Activated CD8-positive, alpha-beta T cell treated with anti-CD3 and anti-CD28 coated beads, Interleukin-2, amount 10 ng/mL, durations not matched to agents 7 days and 5 days (primary cell): ENCODE data around the gene NDST4. TPM values are rescaled to one million over a fixed set of nuclear protein-coding genes. Genes with fewer than 3 reads are reported as not detected.

Experiments
- ATAC-seq: fragments of 150-1000 bp; cut with Tn5 transposase; one replicate; pipeline ENCODE4 v1.10.0; 2021; ENCODE audit warnings: moderate library complexity
- CTCF ChIA-PET: fragments of 350-600 bp; sonication (Branson Sonifier 250); formaldehyde crosslinking; loops from one replicate; lab custom pipeline; 2021; ENCODE audit warnings: antibody characterized with exemption; lab: Charles Lee
- POLR2A ChIA-PET: fragments of 350-600 bp; sonication (Branson Sonifier 250); formaldehyde crosslinking; loops from one replicate; lab custom pipeline; 2021; ENCODE audit warnings: antibody characterized with exemption; lab: Charles Lee
- DNase-seq: peaks from one replicate; pipeline ENCODE4 v3.0.0-alpha.2; 2020
- H3K27ac Mint-ChIP-seq: one replicate; pipeline ENCODE4 v1.8.0; 2021; ENCODE audit warnings: mild to moderate bottlenecking, mixed read lengths
- H3K27me3 Mint-ChIP-seq: one replicate; pipeline ENCODE4 v1.8.0; 2021; ENCODE audit warnings: low read depth, mixed read lengths
- H3K36me3 Mint-ChIP-seq: one replicate; pipeline ENCODE4 v1.8.0; 2021; ENCODE audit warnings: low read depth, mixed read lengths
- H3K4me1 Mint-ChIP-seq: one replicate; pipeline ENCODE4 v1.8.0; 2021; ENCODE audit warnings: low read depth, mixed read lengths
- H3K4me3 Mint-ChIP-seq: one replicate; pipeline ENCODE4 v1.8.0; 2021; ENCODE audit warnings: mild to moderate bottlenecking, mixed read lengths
- H3K9me3 Mint-ChIP-seq: one replicate; pipeline ENCODE4 v1.8.0; 2022; ENCODE audit warnings: mixed read lengths; ENCODE audit not compliant: insufficient read depth
- total RNA-seq, 2 experiments: library from RNA; stranded (reverse); gene quantifications; one replicate each; pipeline ENCODE4 v1.2.3, GENCODE V29; 2021

Gene NDST4
- total RNA-seq, 2 experiments from 2014 or later = not detected

GRCh38 chr4:114813961-114814360 is 299.5 kb downstream of the NDST4 start:
- no peaks in the 10 kb centered on the region for H3K4me1 Mint-ChIP-seq
- no peaks in the 10 kb centered on the region for H3K36me3 Mint-ChIP-seq
- DNase-seq (no peak), ATAC-seq (no peak)
- POLR2A ChIA-PET = no interaction called here
- no peak overlapping the region for H3K4me3 Mint-ChIP-seq
- CTCF ChIA-PET = no interaction called here
- no peak overlapping the region for H3K27ac Mint-ChIP-seq
- no peaks in the 10 kb centered on the region for H3K27me3 Mint-ChIP-seq
- no peaks in the 10 kb centered on the region for H3K9me3 Mint-ChIP-seq

GRCh38 chr4:114811564-114812301 is 301.7 kb downstream of the NDST4 start:
- DNase-seq = no peak
- Mint-ChIP-seq H3K4me3 (no peak overlapping the region), H3K9me3 (no peaks in the 10 kb centered on the region), H3K27ac (no peak overlapping the region), H3K27me3 (no peaks in the 10 kb centered on the region), H3K4me1 (peaks cover 2% of the 10 kb centered on the region), H3K36me3 (no peaks in the 10 kb centered on the region)
- CTCF ChIA-PET = no interaction called here
- ATAC-seq = no peak
- POLR2A ChIA-PET = no interaction called here

- no peaks in the 10 kb centered on the region for H3K9me3 Mint-ChIP-seq
- DNase-seq = peak; percentile 52
- peak; percentile 90 for ATAC-seq
- H3K27ac Mint-ChIP-seq = no peak overlapping the region
- ChIA-PET POLR2A (interaction anchor here (0.9 kb wide), 1 partner anchor 43 kb away, joined by 3 read pairs; no protein-coding TSS in a partner anchor), CTCF (interaction anchor here (0.7 to 2.6 kb wide), 9 partner anchors 8 to 1818 kb away, joined by 3 to 28 read pairs (median 3); no protein-coding TSS in a partner anchor)
- H3K4me3 Mint-ChIP-seq = no peak overlapping the region
- H3K27me3 Mint-ChIP-seq = no peaks in the 10 kb centered on the region
- H3K4me1 Mint-ChIP-seq = peaks cover 2% of the 10 kb centered on the region
- H3K36me3 Mint-ChIP-seq = no peaks in the 10 kb centered on the region
Observed at GRCh38 chr4:114807759-114808404, 305.5 kb downstream of the NDST4 start.

- no peaks in the 10 kb centered on the region for H3K27me3 Mint-ChIP-seq
- ChIA-PET CTCF (interaction anchor here (1.4 to 2.6 kb wide), 4 partner anchors 8 to 326 kb away, joined by 3 to 28 read pairs (median 4); no protein-coding TSS in a partner anchor), POLR2A (interaction anchor here (0.9 kb wide), 1 partner anchor 43 kb away, joined by 3 read pairs; no protein-coding TSS in a partner anchor)
- H3K4me3 Mint-ChIP-seq = no peak overlapping the region
- H3K27ac Mint-ChIP-seq = no peak overlapping the region
- DNase-seq (no peak), ATAC-seq (no peak)
- H3K4me1 Mint-ChIP-seq = peaks cover 2% of the 10 kb centered on the region
- H3K36me3 Mint-ChIP-seq = no peaks in the 10 kb centered on the region
- no peaks in the 10 kb centered on the region for H3K9me3 Mint-ChIP-seq
Observed at GRCh38 chr4:114807357-114807756, 306.1 kb downstream of the NDST4 start.

GRCh38 chr4:114791976-114792375 is 321.4 kb downstream of the NDST4 start:
- Mint-ChIP-seq H3K27ac (no peak overlapping the region), H3K27me3 (no peaks in the 10 kb centered on the region), H3K4me1 (no peaks in the 10 kb centered on the region), H3K9me3 (no peaks in the 10 kb centered on the region), H3K36me3 (no peaks in the 10 kb centered on the region), H3K4me3 (no peak overlapping the region)
- ChIA-PET POLR2A (no interaction called here), CTCF (no interaction called here)
- DNase-seq (no peak), ATAC-seq (no peak)

- Mint-ChIP-seq H3K27ac (no peak overlapping the region), H3K4me1 (no peaks in the 10 kb centered on the region), H3K9me3 (no peaks in the 10 kb centered on the region), H3K27me3 (no peaks in the 10 kb centered on the region), H3K4me3 (no peak overlapping the region), H3K36me3 (no peaks in the 10 kb centered on the region)
- ChIA-PET CTCF (no interaction called here), POLR2A (no interaction called here)
- DNase-seq = no peak
- no peak for ATAC-seq
Observed at GRCh38 chr4:114785570-114785969, 327.9 kb downstream of the NDST4 start.

- H3K4me1 Mint-ChIP-seq = no peaks in the 10 kb centered on the region
- no peak overlapping the region for H3K27ac Mint-ChIP-seq
- CTCF ChIA-PET = no interaction called here
- DNase-seq (no peak), ATAC-seq (no peak)
- H3K9me3 Mint-ChIP-seq = no peaks in the 10 kb centered on the region
- no peak overlapping the region for H3K4me3 Mint-ChIP-seq
- POLR2A ChIA-PET = no interaction called here
- no peaks in the 10 kb centered on the region for H3K36me3 Mint-ChIP-seq
- no peaks in the 10 kb centered on the region for H3K27me3 Mint-ChIP-seq
Observed at GRCh38 chr4:114783215-114783595, 330.2 kb downstream of the NDST4 start.

- Mint-ChIP-seq H3K4me1 (no peaks in the 10 kb centered on the region), H3K36me3 (no peaks in the 10 kb centered on the region), H3K27ac (no peak overlapping the region), H3K9me3 (no peaks in the 10 kb centered on the region), H3K27me3 (no peaks in the 10 kb centered on the region), H3K4me3 (no peak overlapping the region)
- ATAC-seq (no peak), DNase-seq (no peak)
- ChIA-PET CTCF (no interaction called here), POLR2A (no interaction called here)
Observed at GRCh38 chr4:114782415-114783214, 330.8 kb downstream of the NDST4 start.

GRCh38 chr4:114780205-114780604 is 333.2 kb downstream of the NDST4 start:
- Mint-ChIP-seq H3K9me3 (no peaks in the 10 kb centered on the region), H3K27me3 (no peaks in the 10 kb centered on the region), H3K36me3 (no peaks in the 10 kb centered on the region), H3K27ac (no peak overlapping the region), H3K4me1 (no peaks in the 10 kb centered on the region), H3K4me3 (no peak overlapping the region)
- no peak for DNase-seq
- ATAC-seq = no peak
- POLR2A ChIA-PET = no interaction called here
- CTCF ChIA-PET = no interaction called here
